SK-N-SH (cell line): ENCODE results near the gene HSD17B7. TPM values are rescaled to one million over a fixed set of nuclear protein-coding genes. Genes with fewer than 3 reads are reported as not detected.

Source experiments
- CTCF ChIA-PET: fragments of 300-600, 350-600 bp; formaldehyde crosslinking; extraction: SDS; loops from one replicate; lab custom pipeline; 2021; lab: Yijun Ruan, JAX
- POLR2A ChIA-PET: fragments of 350-600 bp; sonication (Branson Sonifier 250); formaldehyde crosslinking; extraction: SDS; loops from one replicate; lab custom pipeline; 2020; ENCODE audit warnings: antibody characterized with exemption, inconsistent platforms; lab: Yijun Ruan, JAX
- DNase-seq: peaks from one replicate; pipeline ENCODE4 v3.0.0; 2012
- H2AFZ ChIP-seq: fragments of 200-600 bp; sonication (generic); 2 replicates; pipeline ENCODE4 v1.8.1; 2016; ENCODE audit warnings: antibody characterized with exemption, mild to moderate bottlenecking, low read depth
- H3F3A ChIP-seq: fragments of 200-600 bp; sonication (generic); replicated peaks from 2 replicates; pipeline ENCODE3; 2016; ENCODE audit warnings: antibody characterized with exemption, mild to moderate bottlenecking; ENCODE audit not compliant: insufficient read depth
- H3K27ac ChIP-seq, 2 experiments: fragments of 200-500 bp in 1 of 2; fragments of 200-600 bp in 1 of 2; sonication (Bioruptor generic) in 1 of 2; sonication (generic), shearing (Covaris generic) in 1 of 2; 2 replicates each; pipeline versions ENCODE4 v1.5.1 to v1.6.1; 2014 to 2016; ENCODE audit warnings: low read depth in 2 of 2, inconsistent platforms in 1 of 2, low read length in 1 of 2, mild to moderate bottlenecking in 1 of 2, mixed read lengths in 1 of 2
- H3K27me3 ChIP-seq: fragments of 200-600 bp; sonication (generic), shearing (Covaris generic); 2 replicates; pipeline ENCODE4 v1.6.1; 2016; ENCODE audit warnings: mixed run types; ENCODE audit not compliant: insufficient read depth
- H3K36me3 ChIP-seq, 2 experiments: fragments of 200-500 bp in 1 of 2; fragments of 200-600 bp in 1 of 2; sonication (Bioruptor generic) in 1 of 2; sonication (generic) in 1 of 2; replicated peaks in 1 of 2; 2 replicates each; pipeline versions ENCODE3 to v1.5.1; 2014 to 2016; ENCODE audit warnings: low read length in 1 of 2, mild to moderate bottlenecking in 1 of 2; ENCODE audit not compliant: insufficient read depth in 2 of 2, control insufficient read depth in 1 of 2
- H3K4me1 ChIP-seq, 2 experiments: fragments of 200-500 bp in 1 of 2; fragments of 200-600 bp in 1 of 2; sonication (Bioruptor generic) in 1 of 2; sonication (generic), shearing (Covaris generic) in 1 of 2; 2 replicates each; pipeline versions ENCODE4 v1.5.1 to v1.6.1; 2014 to 2016; ENCODE audit warnings: low read depth in 1 of 2, low read length in 1 of 2, mixed run types in 1 of 2; ENCODE audit not compliant: insufficient read depth in 2 of 2, control insufficient read depth in 1 of 2
- H3K4me2 ChIP-seq: fragments of 200-600 bp; sonication (generic), shearing (Covaris generic); 2 replicates; pipeline ENCODE4 v1.6.1; 2017; ENCODE audit warnings: mixed run types
- H3K4me3 ChIP-seq, 2 experiments: fragments of 200-500 bp in 1 of 2; fragments of 200-600 bp in 1 of 2; sonication (Bioruptor generic) in 1 of 2; sonication (generic), shearing (Covaris generic) in 1 of 2; 2 replicates each; pipeline versions ENCODE4 v1.5.1 to v1.8.1; 2014 to 2016; ENCODE audit warnings: low read depth in 2 of 2, inconsistent platforms in 1 of 2, low read length in 1 of 2, mild to moderate bottlenecking in 1 of 2, mixed read lengths in 1 of 2, moderate library complexity in 1 of 2
- H3K79me2 ChIP-seq: fragments of 200-600 bp; sonication (generic); 2 replicates; pipeline ENCODE4 v1.8.1; 2017; ENCODE audit warnings: mild to moderate bottlenecking; ENCODE audit not compliant: insufficient read depth
- H3K9ac ChIP-seq: fragments of 200-600 bp; sonication (generic); 2 replicates; pipeline ENCODE4 v1.6.1; 2017; ENCODE audit warnings: mixed run types
- H3K9me2 ChIP-seq: fragments of 200-600 bp; sonication (generic); 2 replicates; pipeline ENCODE4 v1.6.1; 2017; ENCODE audit warnings: mixed run types
- H3K9me3 ChIP-seq: fragments of 200-600 bp; sonication (generic); 2 replicates; pipeline ENCODE4 v1.6.1; 2017; ENCODE audit warnings: mixed run types, mild to moderate bottlenecking, moderate library complexity
- H4K20me1 ChIP-seq: fragments of 200-600 bp; sonication (generic); 2 replicates; pipeline ENCODE4 v1.6.1; 2017; ENCODE audit warnings: mild to moderate bottlenecking, mixed run types; ENCODE audit not compliant: insufficient read depth
- CHD2 ChIP-seq: fragments of 150-350 bp; IDR thresholded peaks from 2 replicates; pipeline ENCODE4 v1.6.1; 2018; ENCODE audit warnings: low read length; ENCODE audit not compliant: partially characterized antibody
- ELF1 ChIP-seq: IDR thresholded peaks from 2 replicates; pipeline ENCODE4 v1.4.0; 2012
- EP300 ChIP-seq, 2 experiments: IDR thresholded peaks; 2 replicates each; pipeline versions ENCODE4 v1.4.0 to v1.6.1; 2012; ENCODE audit warnings: borderline replicate concordance in 1 of 2, low read depth in 1 of 2, low read length in 1 of 2
- FOSL2 ChIP-seq: IDR thresholded peaks from 2 replicates; pipeline ENCODE4 v1.4.0; 2012; ENCODE audit warnings: low read depth, mild to moderate bottlenecking, moderate library complexity, borderline replicate concordance
- FOXJ3 ChIP-seq: sonication (generic); formaldehyde crosslinking; IDR thresholded peaks from 2 replicates; pipeline ENCODE4 v1.5.1; 2020; ENCODE audit warnings: mild to moderate bottlenecking, missing genetic modification reagents
- FOXM1 ChIP-seq: IDR thresholded peaks from 2 replicates; pipeline ENCODE4 v1.4.0; 2012; ENCODE audit warnings: low read depth, mild to moderate bottlenecking
- GATA2 ChIP-seq: sonication (generic); formaldehyde crosslinking; IDR thresholded peaks from 2 replicates; pipeline ENCODE4 v1.5.0; 2020; ENCODE audit warnings: mild to moderate bottlenecking, missing genetic modification reagents
- JUND ChIP-seq: IDR thresholded peaks from 2 replicates; pipeline ENCODE4 v1.4.0; 2012
- MXI1 ChIP-seq: IDR thresholded peaks from 2 replicates; pipeline ENCODE4 v1.6.1; 2012; ENCODE audit warnings: mild to moderate bottlenecking, low read depth, low read length, improper control_type of control experiment
- NFIC ChIP-seq: IDR thresholded peaks from 2 replicates; pipeline ENCODE4 v1.4.0; 2012; ENCODE audit warnings: borderline replicate concordance
- SMC3 ChIP-seq: IDR thresholded peaks from 2 replicates; pipeline ENCODE4 v1.6.1; 2012; ENCODE audit warnings: low read depth, low read length, improper control_type of control experiment
- YY1 ChIP-seq: IDR thresholded peaks from 2 replicates; pipeline ENCODE4 v1.4.0; 2012; ENCODE audit warnings: low read depth, mild to moderate bottlenecking
- whole genome bisulfite sequencing: methylation state at CpG from one replicate; pipeline ENCODE4 v1.1.6; 2017; ENCODE audit warnings: low lambda C conversion rate; 5-methylcytosine and 5-hydroxymethylcytosine counted together
- polyA plus RNA-seq, 3 experiments: library from polyadenylated mRNA; depleted of rRNA; stranded (reverse); fragments of >200 nt; gene quantifications; 2 replicates each; pipeline ENCODE4 v1.2.3, GENCODE V29; 2012
- TF ChIP-seq, protein P1 (sequence below): IDR thresholded peaks from 2 replicates; pipeline ENCODE4 v1.4.0; 2012; ENCODE audit warnings: low read depth, borderline replicate concordance
- TF ChIP-seq, protein P2 (sequence below): IDR thresholded peaks from 2 replicates; pipeline ENCODE4 v1.4.0; 2012; ENCODE audit warnings: low read depth
- TF ChIP-seq, protein P3 (sequence below): fragments of 150-350 bp; IDR thresholded peaks from 2 replicates; pipeline ENCODE4 v1.6.1; 2017; ENCODE audit warnings: antibody characterized with exemption, low read length, low read depth, borderline replicate concordance
- TF ChIP-seq, protein P4 (sequence below): IDR thresholded peaks from 2 replicates; pipeline ENCODE4 v1.6.1; 2012; ENCODE audit warnings: mild to moderate bottlenecking, low read depth, low read length, moderate library complexity
- TF ChIP-seq, protein P5 (sequence below): fragments of 200-600 bp; sonication (generic); IDR thresholded peaks from 2 replicates; pipeline ENCODE4 v1.6.1; 2017; ENCODE audit warnings: antibody characterized with exemption, mild to moderate bottlenecking, moderate library complexity

HSD17B7 gene
- polyA plus RNA-seq, 1 of the 3 experiments (the other 2 are of a cell fraction): 14.5 TPM

DNA sequence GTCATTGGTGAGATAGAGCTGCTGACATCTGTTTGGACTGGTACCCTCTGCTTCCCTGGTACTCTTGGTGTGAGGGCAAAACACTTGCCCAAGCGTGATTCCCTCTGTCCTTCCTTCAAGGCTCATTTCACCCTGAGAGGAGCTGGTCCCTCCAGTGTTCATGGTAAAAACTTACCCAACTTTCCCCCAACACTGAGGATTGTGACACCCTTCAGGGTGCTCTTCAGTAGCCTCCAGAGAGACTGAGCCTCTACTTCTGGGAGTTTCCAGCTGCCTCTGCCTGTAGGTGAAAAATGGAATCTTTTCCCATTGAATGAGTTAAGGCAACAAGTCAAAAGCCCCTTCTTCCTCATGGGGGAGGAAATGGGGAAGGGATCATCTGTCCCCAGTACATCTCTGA lies 60.8 kb downstream of the HSD17B7 start:
- DNase-seq: no peak
- Histone ChIP-seq H3K4me2 (no peak overlapping the region), H3K36me3 (no peaks in the 10 kb centered on the region), H3K4me1 (peaks cover 12 to 22% of the 10 kb centered on the region in 2 experiments), H3K27ac (no peak overlapping the region), H3K79me2 (no peaks in the 10 kb centered on the region), H2AFZ (no peak overlapping the region), H3K4me3 (no peak overlapping the region), H3K27me3 (no peaks in the 10 kb centered on the region), H4K20me1 (no peaks in the 10 kb centered on the region), H3K9me2 (no peaks in the 10 kb centered on the region), H3K9me3 (no peaks in the 10 kb centered on the region), H3F3A (peaks cover 21% of the 10 kb centered on the region)
- ChIA-PET POLR2A (no interaction called here), CTCF (interaction anchor here (0.7 to 4.6 kb wide), 4 partner anchors 66 to 508 kb away, joined by 3 to 77 read pairs (median 4); partner anchors contain the start of gene DDR2)
- 75% methylated on average over 1 of the region's 1 CpG for WGBS
- TF ChIP-seq, protein P1, sequence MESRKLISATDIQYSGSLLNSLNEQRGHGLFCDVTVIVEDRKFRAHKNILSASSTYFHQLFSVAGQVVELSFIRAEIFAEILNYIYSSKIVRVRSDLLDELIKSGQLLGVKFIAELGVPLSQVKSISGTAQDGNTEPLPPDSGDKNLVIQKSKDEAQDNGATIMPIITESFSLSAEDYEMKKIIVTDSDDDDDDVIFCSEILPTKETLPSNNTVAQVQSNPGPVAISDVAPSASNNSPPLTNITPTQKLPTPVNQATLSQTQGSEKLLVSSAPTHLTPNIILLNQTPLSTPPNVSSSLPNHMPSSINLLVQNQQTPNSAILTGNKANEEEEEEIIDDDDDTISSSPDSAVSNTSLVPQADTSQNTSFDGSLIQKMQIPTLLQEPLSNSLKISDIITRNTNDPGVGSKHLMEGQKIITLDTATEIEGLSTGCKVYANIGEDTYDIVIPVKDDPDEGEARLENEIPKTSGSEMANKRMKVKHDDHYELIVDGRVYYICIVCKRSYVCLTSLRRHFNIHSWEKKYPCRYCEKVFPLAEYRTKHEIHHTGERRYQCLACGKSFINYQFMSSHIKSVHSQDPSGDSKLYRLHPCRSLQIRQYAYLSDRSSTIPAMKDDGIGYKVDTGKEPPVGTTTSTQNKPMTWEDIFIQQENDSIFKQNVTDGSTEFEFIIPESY: no peak
- TF ChIP-seq YY1: no peak
- TF ChIP-seq, protein P2, sequence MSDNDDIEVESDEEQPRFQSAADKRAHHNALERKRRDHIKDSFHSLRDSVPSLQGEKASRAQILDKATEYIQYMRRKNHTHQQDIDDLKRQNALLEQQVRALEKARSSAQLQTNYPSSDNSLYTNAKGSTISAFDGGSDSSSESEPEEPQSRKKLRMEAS: no peak
- TF ChIP-seq ELF1: no peak
- no peak for TF ChIP-seq MXI1
- TF ChIP-seq, protein P3, sequence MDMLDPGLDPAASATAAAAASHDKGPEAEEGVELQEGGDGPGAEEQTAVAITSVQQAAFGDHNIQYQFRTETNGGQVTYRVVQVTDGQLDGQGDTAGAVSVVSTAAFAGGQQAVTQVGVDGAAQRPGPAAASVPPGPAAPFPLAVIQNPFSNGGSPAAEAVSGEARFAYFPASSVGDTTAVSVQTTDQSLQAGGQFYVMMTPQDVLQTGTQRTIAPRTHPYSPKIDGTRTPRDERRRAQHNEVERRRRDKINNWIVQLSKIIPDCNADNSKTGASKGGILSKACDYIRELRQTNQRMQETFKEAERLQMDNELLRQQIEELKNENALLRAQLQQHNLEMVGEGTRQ: no peak
- no peak for TF ChIP-seq GATA2
- TF ChIP-seq, protein P4, sequence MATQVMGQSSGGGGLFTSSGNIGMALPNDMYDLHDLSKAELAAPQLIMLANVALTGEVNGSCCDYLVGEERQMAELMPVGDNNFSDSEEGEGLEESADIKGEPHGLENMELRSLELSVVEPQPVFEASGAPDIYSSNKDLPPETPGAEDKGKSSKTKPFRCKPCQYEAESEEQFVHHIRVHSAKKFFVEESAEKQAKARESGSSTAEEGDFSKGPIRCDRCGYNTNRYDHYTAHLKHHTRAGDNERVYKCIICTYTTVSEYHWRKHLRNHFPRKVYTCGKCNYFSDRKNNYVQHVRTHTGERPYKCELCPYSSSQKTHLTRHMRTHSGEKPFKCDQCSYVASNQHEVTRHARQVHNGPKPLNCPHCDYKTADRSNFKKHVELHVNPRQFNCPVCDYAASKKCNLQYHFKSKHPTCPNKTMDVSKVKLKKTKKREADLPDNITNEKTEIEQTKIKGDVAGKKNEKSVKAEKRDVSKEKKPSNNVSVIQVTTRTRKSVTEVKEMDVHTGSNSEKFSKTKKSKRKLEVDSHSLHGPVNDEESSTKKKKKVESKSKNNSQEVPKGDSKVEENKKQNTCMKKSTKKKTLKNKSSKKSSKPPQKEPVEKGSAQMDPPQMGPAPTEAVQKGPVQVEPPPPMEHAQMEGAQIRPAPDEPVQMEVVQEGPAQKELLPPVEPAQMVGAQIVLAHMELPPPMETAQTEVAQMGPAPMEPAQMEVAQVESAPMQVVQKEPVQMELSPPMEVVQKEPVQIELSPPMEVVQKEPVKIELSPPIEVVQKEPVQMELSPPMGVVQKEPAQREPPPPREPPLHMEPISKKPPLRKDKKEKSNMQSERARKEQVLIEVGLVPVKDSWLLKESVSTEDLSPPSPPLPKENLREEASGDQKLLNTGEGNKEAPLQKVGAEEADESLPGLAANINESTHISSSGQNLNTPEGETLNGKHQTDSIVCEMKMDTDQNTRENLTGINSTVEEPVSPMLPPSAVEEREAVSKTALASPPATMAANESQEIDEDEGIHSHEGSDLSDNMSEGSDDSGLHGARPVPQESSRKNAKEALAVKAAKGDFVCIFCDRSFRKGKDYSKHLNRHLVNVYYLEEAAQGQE: no peak
- no peak for TF ChIP-seq CHD2
- TF ChIP-seq FOXM1: no peak
- no peak for TF ChIP-seq EP300 (IDR thresholded peaks at IDR 0.05; ENCODE audit: borderline replicate concordance in 1 of 2, low read depth in 1 of 2, low read length in 1 of 2)
- TF ChIP-seq, protein P5, sequence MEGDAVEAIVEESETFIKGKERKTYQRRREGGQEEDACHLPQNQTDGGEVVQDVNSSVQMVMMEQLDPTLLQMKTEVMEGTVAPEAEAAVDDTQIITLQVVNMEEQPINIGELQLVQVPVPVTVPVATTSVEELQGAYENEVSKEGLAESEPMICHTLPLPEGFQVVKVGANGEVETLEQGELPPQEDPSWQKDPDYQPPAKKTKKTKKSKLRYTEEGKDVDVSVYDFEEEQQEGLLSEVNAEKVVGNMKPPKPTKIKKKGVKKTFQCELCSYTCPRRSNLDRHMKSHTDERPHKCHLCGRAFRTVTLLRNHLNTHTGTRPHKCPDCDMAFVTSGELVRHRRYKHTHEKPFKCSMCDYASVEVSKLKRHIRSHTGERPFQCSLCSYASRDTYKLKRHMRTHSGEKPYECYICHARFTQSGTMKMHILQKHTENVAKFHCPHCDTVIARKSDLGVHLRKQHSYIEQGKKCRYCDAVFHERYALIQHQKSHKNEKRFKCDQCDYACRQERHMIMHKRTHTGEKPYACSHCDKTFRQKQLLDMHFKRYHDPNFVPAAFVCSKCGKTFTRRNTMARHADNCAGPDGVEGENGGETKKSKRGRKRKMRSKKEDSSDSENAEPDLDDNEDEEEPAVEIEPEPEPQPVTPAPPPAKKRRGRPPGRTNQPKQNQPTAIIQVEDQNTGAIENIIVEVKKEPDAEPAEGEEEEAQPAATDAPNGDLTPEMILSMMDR: no peak
- no peak for TF ChIP-seq FOXJ3 (CRISPR knock-in tag)
- no peak for TF ChIP-seq FOSL2
- TF ChIP-seq JUND: no peak
- TF ChIP-seq NFIC: no peak
- TF ChIP-seq SMC3: no peak
- TF ChIP-seq, all 33 proteins: peak for 0
- H3K9ac ChIP-seq: no peak overlapping the region
